Smooth muscle cell (in vitro differentiated cells): ENCODE results near the gene URAD. TPM values are rescaled to one million over a fixed set of nuclear protein-coding genes. Genes with fewer than 3 reads are reported as not detected.

ENCODE experiments used
- DNase-seq: peaks from one replicate; lab custom pipeline; 2025; ENCODE audit not compliant: unreplicated experiment; lab: John Stamatoyannopoulos, UW
- H2AFZ ChIP-seq: fragments of 200-600 bp; sonication (generic); 2 replicates; pipeline ENCODE4 v1.6.0; 2016; ENCODE audit warnings: antibody characterized with exemption, low read depth, mild to moderate bottlenecking
- H3F3A ChIP-seq: fragments of 200-600 bp; sonication (generic); 2 replicates; pipeline ENCODE4 v1.6.0; 2017; ENCODE audit warnings: antibody characterized with exemption, low read depth
- H3K27ac ChIP-seq: fragments of 200-600 bp; sonication (generic); 2 replicates; pipeline ENCODE4 v1.5.1; 2016; ENCODE audit warnings: low read depth, mild to moderate bottlenecking
- H3K27me3 ChIP-seq: fragments of 200-600 bp; sonication (generic); 2 replicates; pipeline ENCODE4 v1.6.1; 2016; ENCODE audit warnings: low read depth, mild to moderate bottlenecking
- H3K36me3 ChIP-seq: fragments of 200-600 bp; sonication (generic); 2 replicates; pipeline ENCODE4 v1.5.1; 2016; ENCODE audit warnings: low read depth
- H3K4me1 ChIP-seq: fragments of 200-600 bp; sonication (generic); 2 replicates; pipeline ENCODE4 v1.5.1; 2016; ENCODE audit warnings: low read depth
- H3K4me2 ChIP-seq: fragments of 200-600 bp; sonication (generic); 2 replicates; pipeline ENCODE4 v1.6.0; 2016; ENCODE audit warnings: mild to moderate bottlenecking
- H3K4me3 ChIP-seq: fragments of 200-600 bp; sonication (generic); 2 replicates; pipeline ENCODE4 v1.5.1; 2016; ENCODE audit warnings: mild to moderate bottlenecking
- H3K79me2 ChIP-seq: fragments of 200-600 bp; sonication (generic); 2 replicates; pipeline ENCODE4 v1.6.0; 2016; ENCODE audit warnings: low read depth, mild to moderate bottlenecking
- H3K9ac ChIP-seq: fragments of 200-600 bp; sonication (generic); 2 replicates; pipeline ENCODE4 v1.6.0; 2016; ENCODE audit warnings: low read depth
- H3K9me3 ChIP-seq: fragments of 200-600 bp; sonication (generic); replicated peaks from 2 replicates; pipeline ENCODE4 v1.5.1; 2016; ENCODE audit warnings: low read depth
- H4K20me1 ChIP-seq: fragments of 200-600 bp; sonication (generic); 2 replicates; pipeline ENCODE4 v1.6.0; 2016; ENCODE audit warnings: low read depth
- WGBS: methylation state at CpG from one replicate; pipeline ENCODE4 v1.1.7; 2016; ENCODE audit warnings: low lambda C conversion rate; 5-methylcytosine and 5-hydroxymethylcytosine counted together
- polyA plus RNA-seq: library from polyadenylated mRNA; unstranded; fragments of >200 nt; fragmentation: Nextera tagmentation; extraction: Ambion mirVana; gene quantifications from 2 replicates; pipeline ENCODE4 v1.2.1, GENCODE V29; 2016
- total RNA-seq: library from RNA; depleted of rRNA; stranded (reverse); fragments of >200 nt; gene quantifications from 2 replicates; pipeline ENCODE4 v1.2.3, GENCODE V29; 2014
- TF ChIP-seq, protein P1 (sequence below): fragments of 200-600 bp; sonication (generic); IDR thresholded peaks from 2 replicates; pipeline ENCODE4 v1.5.1; 2017; ENCODE audit warnings: borderline replicate concordance, mild to moderate bottlenecking, antibody characterized with exemption; ENCODE audit not compliant: insufficient read depth, poor library complexity, severe bottlenecking

The URAD gene
- total and polyA plus RNA-seq, 2 experiments from 2014 or later, result not detected

GRCh38 chr13:27933580-27934328, 54.7 kb downstream of the URAD start:
- Histone ChIP-seq H3K36me3 (no peaks in the 10 kb centered on the region), H3K4me2 (no peak overlapping the region), H3K27ac (no peak overlapping the region), H3K27me3 (peaks cover 53% of the 10 kb centered on the region), H3F3A (no peaks in the 10 kb centered on the region), H4K20me1 (no peaks in the 10 kb centered on the region), H3K9me3 (no peaks in the 10 kb centered on the region), H2AFZ (no peak overlapping the region), H3K4me3 (no peak overlapping the region), H3K79me2 (no peaks in the 10 kb centered on the region), H3K4me1 (no peaks in the 10 kb centered on the region), H3K9ac (no peak overlapping the region)
- DNase-seq, result no peak
- WGBS, result 65% methylated on average over 2 of the region's 2 CpGs
- TF ChIP-seq, protein P1, sequence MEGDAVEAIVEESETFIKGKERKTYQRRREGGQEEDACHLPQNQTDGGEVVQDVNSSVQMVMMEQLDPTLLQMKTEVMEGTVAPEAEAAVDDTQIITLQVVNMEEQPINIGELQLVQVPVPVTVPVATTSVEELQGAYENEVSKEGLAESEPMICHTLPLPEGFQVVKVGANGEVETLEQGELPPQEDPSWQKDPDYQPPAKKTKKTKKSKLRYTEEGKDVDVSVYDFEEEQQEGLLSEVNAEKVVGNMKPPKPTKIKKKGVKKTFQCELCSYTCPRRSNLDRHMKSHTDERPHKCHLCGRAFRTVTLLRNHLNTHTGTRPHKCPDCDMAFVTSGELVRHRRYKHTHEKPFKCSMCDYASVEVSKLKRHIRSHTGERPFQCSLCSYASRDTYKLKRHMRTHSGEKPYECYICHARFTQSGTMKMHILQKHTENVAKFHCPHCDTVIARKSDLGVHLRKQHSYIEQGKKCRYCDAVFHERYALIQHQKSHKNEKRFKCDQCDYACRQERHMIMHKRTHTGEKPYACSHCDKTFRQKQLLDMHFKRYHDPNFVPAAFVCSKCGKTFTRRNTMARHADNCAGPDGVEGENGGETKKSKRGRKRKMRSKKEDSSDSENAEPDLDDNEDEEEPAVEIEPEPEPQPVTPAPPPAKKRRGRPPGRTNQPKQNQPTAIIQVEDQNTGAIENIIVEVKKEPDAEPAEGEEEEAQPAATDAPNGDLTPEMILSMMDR, result no peak

- H2AFZ ChIP-seq, result no peak overlapping the region
- no peak for DNase-seq
- H3K9me3 ChIP-seq, result no peaks in the 10 kb centered on the region
- H4K20me1 ChIP-seq, result no peaks in the 10 kb centered on the region
- TF ChIP-seq, protein P1, result no peak
- no peak overlapping the region for H3K9ac ChIP-seq
- H3K4me1 ChIP-seq, result no peaks in the 10 kb centered on the region
- H3K79me2 ChIP-seq, result no peaks in the 10 kb centered on the region
- no peaks in the 10 kb centered on the region for H3F3A ChIP-seq
- 83% methylated on average over 1 of the region's 1 CpG for WGBS
- no peak overlapping the region for H3K4me3 ChIP-seq
- no peak overlapping the region for H3K27ac ChIP-seq
- H3K4me2 ChIP-seq, result no peak overlapping the region
- H3K27me3 ChIP-seq, result peaks cover 60% of the 10 kb centered on the region
- no peaks in the 10 kb centered on the region for H3K36me3 ChIP-seq
Observed at GRCh38 chr13:27933118-27933517, 55.4 kb downstream of the URAD start.

- Histone ChIP-seq H3K9ac (no peak overlapping the region), H2AFZ (no peak overlapping the region), H3K27ac (no peak overlapping the region), H3K4me2 (no peak overlapping the region), H4K20me1 (no peaks in the 10 kb centered on the region), H3K4me3 (no peak overlapping the region), H3K79me2 (no peaks in the 10 kb centered on the region), H3K9me3 (no peaks in the 10 kb centered on the region), H3K27me3 (peaks cover 92% of the 10 kb centered on the region), H3K36me3 (no peaks in the 10 kb centered on the region), H3F3A (no peaks in the 10 kb centered on the region), H3K4me1 (no peaks in the 10 kb centered on the region)
- no peak for DNase-seq
- TF ChIP-seq, protein P1, result no peak
Observed at GRCh38 chr13:27929868-27930267, 58.6 kb downstream of the URAD start.
